Measurements from ENCODE around the gene CCDC106.

Gene CCDC106

GRCh38 chr19:55671054-55671378 is 23.0 kb downstream of the CCDC106 start (continued):
- TF ChIP-seq ZNF449 (tag by site-specific recombination; IDR thresholded peaks at IDR 0.05) (no peak), WT1 (tag by site-specific recombination; IDR thresholded peaks at IDR 0.05) (no peak), ZNF16 (tag by site-specific recombination; IDR thresholded peaks at IDR 0.05; ENCODE audit: low read depth) (no peak), TRIM28 (IDR thresholded peaks at IDR 0.05; ENCODE audit: borderline replicate concordance, low read length) (no peak), ZNF529 (tag by site-specific recombination; IDR thresholded peaks at IDR 0.05; ENCODE audit: insufficient replicate concordance) (no peak), ZNF274 (IDR thresholded peaks at IDR 0.05; ENCODE audit: low read length) (no peak), ZNF274 (tag by site-specific recombination; IDR thresholded peaks at IDR 0.05; ENCODE audit: borderline replicate concordance) (no peak), OSR2 (tag by site-specific recombination; IDR thresholded peaks at IDR 0.05) (peak; percentile 58), IKZF3 (tag by site-specific recombination; IDR thresholded peaks at IDR 0.05) (0 out of 2 replicates have a peak, but pooled peaks have one; percentile 9), ZBTB21 (tag by site-specific recombination; IDR thresholded peaks at IDR 0.05) (no peak), KLF8 (tag by site-specific recombination; IDR thresholded peaks at IDR 0.05) (no peak)

DNA sequence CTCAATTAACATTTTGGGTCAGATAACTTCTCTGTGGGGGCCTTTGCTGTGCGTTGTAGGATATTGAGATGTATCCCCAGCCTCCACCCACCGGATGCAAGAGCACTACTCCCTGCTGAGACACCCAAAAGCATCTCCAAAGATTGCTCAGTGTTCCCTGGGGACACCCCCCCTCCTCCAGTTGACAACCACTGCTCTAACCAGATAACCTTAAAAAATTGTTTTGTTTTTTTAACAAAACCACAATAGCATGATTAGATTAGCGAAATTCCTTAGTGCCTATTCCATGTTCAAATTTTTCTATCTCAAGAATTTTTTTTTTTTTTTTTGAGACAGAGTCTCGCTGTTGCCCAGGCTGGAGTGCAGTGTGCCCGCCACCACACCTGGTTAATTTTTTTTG is 24.4 kb downstream of the CCDC106 start:
- H3K9me3 ChIP-seq (ENCODE audit: control insufficient read depth, insufficient read depth, low read depth, low read length), result no peaks in the 10 kb centered on the region
- H3K27ac ChIP-seq (ENCODE audit: extremely low read depth, low read depth, low read length), result no peak overlapping the region
- H3K4me3 ChIP-seq (ENCODE audit: low read depth, low read length), result no peak overlapping the region
- TF ChIP-seq SALL2 (tag by site-specific recombination; IDR thresholded peaks at IDR 0.05; ENCODE audit: borderline replicate concordance), result no peak
- 0 out of 2 replicates have a peak, but pooled peaks have one; percentile 14 for TF ChIP-seq HIC1 (tag by site-specific recombination; IDR thresholded peaks at IDR 0.05)
- no peak for TF ChIP-seq ZFHX2 (tag by site-specific recombination; conservative IDR thresholded peaks at IDR 0.05)
- ChIA-PET POLR2A (interaction anchor here (0.7 to 1.6 kb wide), 2 partner anchors 25 to 449 kb away, joined by 4 to 5 read pairs; no protein-coding TSS in a partner anchor), CTCF (interaction anchor here (0.6 to 2.5 kb wide), 10 partner anchors 9 to 1759 kb away, joined by 3 to 35 read pairs (median 4); partner anchors contain the start of gene U2AF2)
- peaks cover 19% of the 10 kb centered on the region for H3K4me1 ChIP-seq (ENCODE audit: control insufficient read depth, insufficient read depth, low read length)
- H3K36me3 ChIP-seq (ENCODE audit: control insufficient read depth in 2 of 2, insufficient read depth in 1 of 2, low read length in 2 of 2), result peaks cover 29 to 59% of the 10 kb centered on the region in 2 experiments; a peak in 2 of 3 replicates

- no peak overlapping the region for H3K4me3 ChIP-seq (ENCODE audit: low read depth, low read length)
- POLR2A ChIA-PET, result interaction anchor here (0.7 to 2.6 kb wide), 4 partner anchors 19 to 1010 kb away, joined by 3 to 12 read pairs (median 4); partner anchors contain the start of genes U2AF2 and ZNF581
- H3K9me3 ChIP-seq (ENCODE audit: control insufficient read depth, insufficient read depth, low read depth, low read length), result no peaks in the 10 kb centered on the region
- CTCF ChIA-PET, result interaction anchor here (1.2 to 1.8 kb wide), 3 partner anchors 17 to 26 kb away, joined by 4 to 9 read pairs (median 5); partner anchors contain the start of gene CCDC106
- H3K27ac ChIP-seq (ENCODE audit: extremely low read depth, low read depth, low read length), result peak overlapping the region; percentile 74
- peaks cover 20 to 59% of the 10 kb centered on the region in 2 experiments; a peak in 2 of 3 replicates for H3K36me3 ChIP-seq (ENCODE audit: control insufficient read depth in 2 of 2, insufficient read depth in 1 of 2, low read length in 2 of 2)
- H3K4me1 ChIP-seq (ENCODE audit: control insufficient read depth, insufficient read depth, low read length), result peaks cover 19% of the 10 kb centered on the region
- peak; percentile 62 for TF ChIP-seq ZBTB6 (tag by site-specific recombination; IDR thresholded peaks at IDR 0.05)
- TF ChIP-seq ZBTB1 (tag by site-specific recombination; IDR thresholded peaks at IDR 0.05), result no peak
- no peak for TF ChIP-seq ZNF529 (tag by site-specific recombination; IDR thresholded peaks at IDR 0.05; ENCODE audit: insufficient replicate concordance)
- peak; percentile 33; the same call in 1 of the 2 replicates for TF ChIP-seq KLF1 (tag by site-specific recombination; IDR thresholded peaks at IDR 0.05)
- TF ChIP-seq, protein P1, sequence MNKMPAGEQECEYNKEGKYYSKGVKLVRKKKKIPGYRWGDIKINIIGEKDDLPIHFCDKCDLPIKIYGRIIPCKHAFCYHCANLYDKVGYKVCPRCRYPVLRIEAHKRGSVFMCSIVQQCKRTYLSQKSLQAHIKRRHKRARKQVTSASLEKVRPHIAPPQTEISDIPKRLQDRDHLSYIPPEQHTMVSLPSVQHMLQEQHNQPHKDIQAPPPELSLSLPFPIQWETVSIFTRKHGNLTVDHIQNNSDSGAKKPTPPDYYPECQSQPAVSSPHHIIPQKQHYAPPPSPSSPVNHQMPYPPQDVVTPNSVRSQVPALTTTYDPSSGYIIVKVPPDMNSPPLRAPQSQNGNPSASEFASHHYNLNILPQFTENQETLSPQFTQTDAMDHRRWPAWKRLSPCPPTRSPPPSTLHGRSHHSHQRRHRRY (tag by site-specific recombination; IDR thresholded peaks at IDR 0.05), result no peak
- TF ChIP-seq YY1 (tag by site-specific recombination; IDR thresholded peaks at IDR 0.05), result no peak
- no peak for TF ChIP-seq ZNF24 (tag by site-specific recombination; IDR thresholded peaks at IDR 0.05)
- no peak for TF ChIP-seq ZNF121 (tag by site-specific recombination; IDR thresholded peaks at IDR 0.05)
- TF ChIP-seq ZFP3 (tag by site-specific recombination; IDR thresholded peaks at IDR 0.05; ENCODE audit: low read depth), result no peak
- no peak for TF ChIP-seq ZNF830 (tag by site-specific recombination; IDR thresholded peaks at IDR 0.05; ENCODE audit: low read depth)
- no peak for TF ChIP-seq REPIN1 (tag by site-specific recombination; IDR thresholded peaks at IDR 0.05; ENCODE audit: low read depth)
- no peak for TF ChIP-seq ZBTB48 (tag by site-specific recombination; IDR thresholded peaks at IDR 0.05)
- TF ChIP-seq MYNN (tag by site-specific recombination; IDR thresholded peaks at IDR 0.05; ENCODE audit: borderline replicate concordance), result no peak
- TF ChIP-seq MEIS1 (CRISPR knock-in tag; IDR thresholded peaks at IDR 0.05; ENCODE audit: borderline replicate concordance), result no peak
- TF ChIP-seq SP2 (tag by site-specific recombination; IDR thresholded peaks at IDR 0.05), result no peak
- TF ChIP-seq GLI4 (tag by site-specific recombination; IDR thresholded peaks at IDR 0.05), result no peak
These were observed 25.5 kb downstream of the CCDC106 start for GRCh38 chr19:55673465-55673864.
